Prostate gland (tissue), 2 donors: ENCODE measurements around the gene UBN1. TPM values are rescaled to one million over a fixed set of nuclear protein-coding genes. Genes with fewer than 3 reads are reported as not detected.
A peak's percentile ranks its signal among the peaks of the same experiment; 100 is the strongest.

Source experiments
- DNase-seq: peaks from one replicate; pipeline ENCODE4 v3.0.0-alpha.2; 2019; ENCODE audit warnings: low spot score
- H3K27ac ChIP-seq, 2 donors: fragments of 200-600 bp; sonication (generic); 2 replicates each; pipeline ENCODE4 v1.5.1; 2017 to 2019
- H3K27me3 ChIP-seq: fragments of 200-600 bp; sonication (generic); replicated peaks from 2 replicates; pipeline ENCODE4 v1.5.1; 2019; ENCODE audit not compliant: insufficient read depth
- H3K36me3 ChIP-seq, 2 donors: fragments of 200-600 bp; sonication (generic); 1 replicate in 1 of 2; 2 replicates in 1 of 2; pipeline versions ENCODE4 v1.5.1 to v1.8.1; 2017 to 2019
- H3K4me1 ChIP-seq: fragments of 200-600 bp; sonication (generic); replicated peaks from 2 replicates; pipeline ENCODE4 v1.5.1; 2019
- H3K4me3 ChIP-seq, 2 donors: fragments of 200-600 bp; sonication (generic); 2 replicates each; pipeline ENCODE4 v1.5.1; 2017 to 2019
- H3K9me3 ChIP-seq: fragments of 200-600 bp; sonication (generic); 2 replicates; pipeline ENCODE4 v1.5.1; 2017
- CTCF ChIP-seq, 4 experiments: fragments of 200-600 bp in 2 of 4; fragments of 450-650 bp in 2 of 4; sonication (generic) in 2 of 4; IDR thresholded peaks; 1 replicate in 3 of 4; 2 replicates in 1 of 4; pipeline ENCODE4 v1.5.1; 2016 to 2019; ENCODE audit warnings: antibody characterized with exemption in 4 of 4, mild to moderate bottlenecking in 2 of 4, moderate library complexity in 2 of 4
- POLR2A ChIP-seq: fragments of 450-650 bp; IDR thresholded peaks from one replicate; pipeline ENCODE4 v1.6.1; 2016; ENCODE audit warnings: antibody characterized with exemption, mild to moderate bottlenecking
- POLR2AphosphoS5 ChIP-seq: sonication (generic); formaldehyde crosslinking; IDR thresholded peaks from one replicate; pipeline ENCODE4 v1.6.1; 2017; ENCODE audit warnings: antibody characterized with exemption
- WGBS: methylation state at CpG from one replicate; pipeline ENCODE4 v1.1.5; 2018; 5-methylcytosine and 5-hydroxymethylcytosine counted together
- intact Hi-C: fragments of 100-400 bp; cut with DNase I; formaldehyde crosslinking; loops from one replicate; pipeline ENCODE4 v1.14.2; 2022
- total RNA-seq, 2 donors: library from RNA; depleted of rRNA; stranded (reverse); fragments of >200 nt; gene quantifications; one replicate each; pipeline ENCODE4 v1.1.0, GENCODE V29; 2016

Gene UBN1
- total RNA-seq, 2 donors from 2014 or later = 28.2 to 56.9 TPM

GRCh38 chr16:4917117-4917516 is 69.8 kb downstream of the UBN1 start:
- WGBS = 58% methylated on average over 4 of the region's 4 CpGs
- no peak overlapping the region for H3K4me3 ChIP-seq
- H3K27me3 ChIP-seq = no peaks in the 10 kb centered on the region
- H3K9me3 ChIP-seq = no peaks in the 10 kb centered on the region
- H3K36me3 ChIP-seq = no peaks in the 10 kb centered on the region
- TF ChIP-seq POLR2AphosphoS5 (no peak), CTCF (IDR thresholded peaks at IDR 0.05) (no peak), POLR2A (no peak)
- no peak for DNase-seq
- intact Hi-C loops = no loop called here
- H3K27ac ChIP-seq = no peak overlapping the region
- H3K4me1 ChIP-seq = no peaks in the 10 kb centered on the region

GRCh38 chr16:4918781-4919251 is 71.5 kb downstream of the UBN1 start:
- H3K4me3 ChIP-seq = no peak overlapping the region
- H3K36me3 ChIP-seq = no peaks in the 10 kb centered on the region
- H3K9me3 ChIP-seq = no peaks in the 10 kb centered on the region
- H3K27ac ChIP-seq = peak overlapping the region; percentile 38 to 54
- no peak for TF ChIP-seq CTCF (IDR thresholded peaks at IDR 0.05)
- no peak for TF ChIP-seq POLR2A
- peak; percentile 66 for TF ChIP-seq POLR2AphosphoS5
- WGBS = 26% methylated on average over 12 of the region's 13 CpGs
- DNase-seq = peak; percentile 74
- no peaks in the 10 kb centered on the region for H3K27me3 ChIP-seq
- H3K4me1 ChIP-seq = peaks cover 4% of the 10 kb centered on the region
- intact Hi-C loops = no loop called here

- H3K36me3 ChIP-seq = no peaks in the 10 kb centered on the region
- no peaks in the 10 kb centered on the region for H3K9me3 ChIP-seq
- no peak for TF ChIP-seq POLR2A
- no peak for TF ChIP-seq POLR2AphosphoS5
- no peak for TF ChIP-seq CTCF (IDR thresholded peaks at IDR 0.05)
- intact Hi-C loops = no loop called here
- peaks cover 6% of the 10 kb centered on the region for H3K4me1 ChIP-seq
- no peak for DNase-seq
- H3K27ac ChIP-seq = peak overlapping the region in 1 of 2 donors; percentile 16
- WGBS = 56% methylated on average over 5 of the region's 5 CpGs
- H3K27me3 ChIP-seq = no peaks in the 10 kb centered on the region
- no peak overlapping the region for H3K4me3 ChIP-seq
Observed at GRCh38 chr16:4920826-4921225, 73.5 kb downstream of the UBN1 start.

- Histone ChIP-seq H3K9me3 (no peaks in the 10 kb centered on the region), H3K4me3 (no peak overlapping the region), H3K36me3 (no peaks in the 10 kb centered on the region), H3K27me3 (no peaks in the 10 kb centered on the region), H3K4me1 (peaks cover 6% of the 10 kb centered on the region), H3K27ac (peak overlapping the region; percentile 65 to 72)
- 20% methylated on average over 18 of the region's 18 CpGs for WGBS
- intact Hi-C loops = no loop called here
- peak; percentile 85 for TF ChIP-seq POLR2AphosphoS5
- TF ChIP-seq POLR2A = no peak
- TF ChIP-seq CTCF (IDR thresholded peaks at IDR 0.05) = peak in 2 of 4 experiments; percentile 27 to 45
- DNase-seq = peak; percentile 82
Observed at GRCh38 chr16:4922721-4923342, 75.6 kb downstream of the UBN1 start.

GRCh38 chr16:4923853-4924252 is 76.6 kb downstream of the UBN1 start:
- TF ChIP-seq POLR2A (no peak), POLR2AphosphoS5 (no peak), CTCF (IDR thresholded peaks at IDR 0.05) (no peak)
- Histone ChIP-seq H3K9me3 (no peaks in the 10 kb centered on the region), H3K27me3 (no peaks in the 10 kb centered on the region), H3K4me1 (peaks cover 6% of the 10 kb centered on the region), H3K4me3 (no peak overlapping the region), H3K36me3 (no peaks in the 10 kb centered on the region), H3K27ac (peak overlapping the region; percentile 65 to 72)
- WGBS = 81% methylated on average over 6 of the region's 6 CpGs
- intact Hi-C loops = no loop called here
- DNase-seq = no peak
